HEK293 (cell line): ENCODE measurements around the gene TLR9.
A peak's percentile ranks its signal among the peaks of the same experiment; 100 is the strongest.

ENCODE experiments used
- FEZF1 ChIP-seq: fragments of 450-650 bp; formaldehyde crosslinking; IDR thresholded peaks from 2 replicates; pipeline ENCODE4 v1.5.1; 2016; ENCODE audit warnings: missing biosample characterization, missing genetic modification characterization
- GLIS1 ChIP-seq: fragments of 450-650 bp; formaldehyde crosslinking; IDR thresholded peaks from 2 replicates; pipeline ENCODE4 v1.5.1; 2016; ENCODE audit warnings: missing biosample characterization, missing genetic modification characterization
- HOXA7 ChIP-seq: sonication (generic); formaldehyde crosslinking; IDR thresholded peaks from 2 replicates; pipeline ENCODE4 v1.8.1; 2022; ENCODE audit warnings: missing genetic modification reagents, borderline replicate concordance
- IKZF3 ChIP-seq: fragments of 450-650 bp; IDR thresholded peaks from 2 replicates; pipeline ENCODE4 v1.5.0; 2018; ENCODE audit warnings: missing biosample characterization, mild to moderate bottlenecking, missing genetic modification characterization, moderate library complexity
- KLF10 ChIP-seq: fragments of 450-650 bp; IDR thresholded peaks from 2 replicates; pipeline ENCODE4 v1.5.1; 2018; ENCODE audit warnings: missing biosample characterization, mild to moderate bottlenecking, missing genetic modification characterization
- MZF1 ChIP-seq: fragments of 450-650 bp; formaldehyde crosslinking; IDR thresholded peaks from 2 replicates; pipeline ENCODE4 v1.5.1; 2017; ENCODE audit warnings: missing biosample characterization, missing genetic modification characterization, borderline replicate concordance
- RBAK ChIP-seq: fragments of 450-650 bp; formaldehyde crosslinking; IDR thresholded peaks from 2 replicates; pipeline ENCODE4 v1.5.1; 2016; ENCODE audit warnings: missing biosample characterization, missing genetic modification characterization
- REPIN1 ChIP-seq: fragments of 450-650 bp; formaldehyde crosslinking; IDR thresholded peaks from 2 replicates; pipeline ENCODE4 v1.5.1; 2017; ENCODE audit warnings: missing biosample characterization, missing genetic modification characterization, low read depth
- SCRT1 ChIP-seq: fragments of 450-650 bp; formaldehyde crosslinking; IDR thresholded peaks from 2 replicates; pipeline ENCODE4 v1.5.1; 2016; ENCODE audit warnings: missing biosample characterization, missing genetic modification characterization, borderline replicate concordance
- WT1 ChIP-seq: fragments of 450-650 bp; formaldehyde crosslinking; IDR thresholded peaks from 2 replicates; pipeline ENCODE4 v1.5.1; 2016; ENCODE audit warnings: missing biosample characterization, missing genetic modification characterization
- YY2 ChIP-seq: fragments of 450-650 bp; formaldehyde crosslinking; IDR thresholded peaks from 2 replicates; pipeline ENCODE4 v1.5.1; 2016; ENCODE audit warnings: missing biosample characterization, missing genetic modification characterization
- ZBTB7A ChIP-seq: fragments of 450-650 bp; formaldehyde crosslinking; IDR thresholded peaks from 2 replicates; pipeline ENCODE4 v1.5.1; 2016; ENCODE audit warnings: low read depth, missing biosample characterization, missing genetic modification characterization
- ZBTB8A ChIP-seq: fragments of 450-650 bp; formaldehyde crosslinking; IDR thresholded peaks from 2 replicates; pipeline ENCODE4 v1.5.1; 2016; ENCODE audit warnings: missing biosample characterization, missing genetic modification characterization
- ZEB2 ChIP-seq: fragments of 450-650 bp; formaldehyde crosslinking; IDR thresholded peaks from 2 replicates; pipeline ENCODE4 v1.5.1; 2016; ENCODE audit warnings: missing biosample characterization, missing genetic modification characterization
- ZIC2 ChIP-seq: fragments of 450-650 bp; formaldehyde crosslinking; IDR thresholded peaks from 2 replicates; pipeline ENCODE4 v1.5.1; 2016; ENCODE audit warnings: missing biosample characterization, missing genetic modification characterization
- ZNF138 ChIP-seq: fragments of 450-650 bp; formaldehyde crosslinking; IDR thresholded peaks from 2 replicates; pipeline ENCODE4 v1.5.1; 2016; ENCODE audit warnings: missing biosample characterization, missing genetic modification characterization, borderline replicate concordance
- ZNF146 ChIP-seq: fragments of 450-650 bp; formaldehyde crosslinking; IDR thresholded peaks from 2 replicates; pipeline ENCODE4 v1.5.1; 2016; ENCODE audit warnings: missing biosample characterization, missing genetic modification characterization
- ZNF223 ChIP-seq: fragments of 450-650 bp; formaldehyde crosslinking; IDR thresholded peaks from 2 replicates; pipeline ENCODE4 v1.5.1; 2016; ENCODE audit warnings: missing biosample characterization, missing genetic modification characterization
- ZNF248 ChIP-seq: fragments of 450-650 bp; formaldehyde crosslinking; IDR thresholded peaks from 2 replicates; pipeline ENCODE4 v1.5.1; 2017; ENCODE audit warnings: missing biosample characterization, missing genetic modification characterization
- ZNF341 ChIP-seq: fragments of 450-650 bp; formaldehyde crosslinking; IDR thresholded peaks from 2 replicates; pipeline ENCODE4; 2016; ENCODE audit warnings: low read depth, missing biosample characterization, missing genetic modification characterization
- ZNF37A ChIP-seq: fragments of 450-650 bp; IDR thresholded peaks from 2 replicates; pipeline ENCODE4 v1.5.1; 2018; ENCODE audit warnings: missing biosample characterization, missing genetic modification characterization
- ZNF548 ChIP-seq: fragments of 450-650 bp; formaldehyde crosslinking; IDR thresholded peaks from 2 replicates; pipeline ENCODE4 v1.5.1; 2016; ENCODE audit warnings: missing biosample characterization, missing genetic modification characterization
- ZNF555 ChIP-seq: fragments of 450-650 bp; formaldehyde crosslinking; conservative IDR thresholded peaks from 2 replicates; pipeline ENCODE4 v1.5.1; 2017; ENCODE audit warnings: missing biosample characterization, mild to moderate bottlenecking, missing genetic modification characterization, inconsistent platforms
- ZNF654 ChIP-seq: fragments of 450-650 bp; formaldehyde crosslinking; IDR thresholded peaks from 2 replicates; pipeline ENCODE4 v1.5.1; 2016; ENCODE audit warnings: low read depth, missing biosample characterization, missing genetic modification characterization
- ZNF670 ChIP-seq: fragments of 450-650 bp; formaldehyde crosslinking; IDR thresholded peaks from 2 replicates; pipeline ENCODE4 v1.5.1; 2016; ENCODE audit warnings: missing biosample characterization, missing genetic modification characterization, low read depth
- ZNF837 ChIP-seq: fragments of 450-650 bp; formaldehyde crosslinking; IDR thresholded peaks from 2 replicates; pipeline ENCODE4 v1.5.1; 2016; ENCODE audit warnings: missing biosample characterization, missing genetic modification characterization
- TF ChIP-seq, protein P1 (sequence below): fragments of 450-650 bp; formaldehyde crosslinking; IDR thresholded peaks from 2 replicates; pipeline ENCODE4 v1.5.1; 2016; ENCODE audit warnings: missing biosample characterization, missing genetic modification characterization
- TF ChIP-seq, protein P2 (sequence below): fragments of 450-650 bp; formaldehyde crosslinking; IDR thresholded peaks from 2 replicates; pipeline ENCODE4 v1.5.1; 2016; ENCODE audit warnings: missing biosample characterization, missing genetic modification characterization
- TF ChIP-seq, protein P3 (sequence below): fragments of 450-650 bp; formaldehyde crosslinking; IDR thresholded peaks from 2 replicates; pipeline ENCODE4 v1.5.1; 2016; ENCODE audit warnings: missing biosample characterization, missing genetic modification characterization, low read depth
- TF ChIP-seq, protein P4 (sequence below): fragments of 450-650 bp; formaldehyde crosslinking; IDR thresholded peaks from 2 replicates; pipeline ENCODE4 v1.5.1; 2016; ENCODE audit warnings: missing biosample characterization, missing genetic modification characterization

The TLR9 gene

DNA sequence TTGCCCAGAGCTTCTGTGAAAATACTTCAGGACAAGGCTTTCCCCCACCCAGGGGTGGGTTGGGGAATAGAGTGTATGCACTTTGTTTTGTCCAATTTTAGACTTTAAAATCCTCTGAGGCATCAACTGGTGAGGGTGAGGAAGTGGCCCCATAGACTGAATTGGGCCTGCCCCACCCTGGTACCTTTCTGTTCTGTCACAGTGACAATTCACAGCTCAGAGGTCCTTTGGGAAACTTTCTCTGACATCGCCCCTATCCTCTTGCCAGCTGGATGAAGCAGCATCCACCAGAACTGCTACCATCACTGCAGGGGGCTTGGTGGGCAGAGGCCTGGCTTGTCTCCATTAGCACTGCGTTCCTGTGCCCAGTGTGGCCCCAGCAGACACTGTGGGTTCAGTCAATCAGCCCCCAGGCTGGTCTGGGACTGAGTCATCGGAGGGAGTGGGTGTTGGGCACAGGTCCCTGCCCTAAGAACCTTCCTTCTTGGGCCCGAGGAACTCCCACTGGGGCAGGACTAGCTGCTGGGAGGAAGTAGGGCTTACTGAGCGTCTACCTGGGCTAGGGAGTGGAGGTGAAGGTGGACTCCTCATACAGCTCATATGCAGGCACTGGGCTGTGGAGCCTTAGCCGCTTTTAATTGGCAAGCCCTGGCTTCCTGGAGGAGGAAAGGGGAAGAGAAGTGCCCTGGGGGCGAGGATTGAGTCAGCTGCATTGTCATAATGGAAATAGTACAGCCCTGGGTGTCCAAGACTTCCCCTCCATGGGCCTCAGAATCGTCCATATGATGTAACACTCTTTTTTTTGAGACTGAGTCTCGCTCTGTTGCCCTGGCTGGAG lies 18.6 kb upstream of the TLR9 start (continued):
- TF ChIP-seq ZNF837 (tag by site-specific recombination): no peak
- TF ChIP-seq ZNF341: no peak
- no peak for TF ChIP-seq REPIN1 (tag by site-specific recombination)
- no peak for TF ChIP-seq YY2 (tag by site-specific recombination)
- TF ChIP-seq, protein P1, sequence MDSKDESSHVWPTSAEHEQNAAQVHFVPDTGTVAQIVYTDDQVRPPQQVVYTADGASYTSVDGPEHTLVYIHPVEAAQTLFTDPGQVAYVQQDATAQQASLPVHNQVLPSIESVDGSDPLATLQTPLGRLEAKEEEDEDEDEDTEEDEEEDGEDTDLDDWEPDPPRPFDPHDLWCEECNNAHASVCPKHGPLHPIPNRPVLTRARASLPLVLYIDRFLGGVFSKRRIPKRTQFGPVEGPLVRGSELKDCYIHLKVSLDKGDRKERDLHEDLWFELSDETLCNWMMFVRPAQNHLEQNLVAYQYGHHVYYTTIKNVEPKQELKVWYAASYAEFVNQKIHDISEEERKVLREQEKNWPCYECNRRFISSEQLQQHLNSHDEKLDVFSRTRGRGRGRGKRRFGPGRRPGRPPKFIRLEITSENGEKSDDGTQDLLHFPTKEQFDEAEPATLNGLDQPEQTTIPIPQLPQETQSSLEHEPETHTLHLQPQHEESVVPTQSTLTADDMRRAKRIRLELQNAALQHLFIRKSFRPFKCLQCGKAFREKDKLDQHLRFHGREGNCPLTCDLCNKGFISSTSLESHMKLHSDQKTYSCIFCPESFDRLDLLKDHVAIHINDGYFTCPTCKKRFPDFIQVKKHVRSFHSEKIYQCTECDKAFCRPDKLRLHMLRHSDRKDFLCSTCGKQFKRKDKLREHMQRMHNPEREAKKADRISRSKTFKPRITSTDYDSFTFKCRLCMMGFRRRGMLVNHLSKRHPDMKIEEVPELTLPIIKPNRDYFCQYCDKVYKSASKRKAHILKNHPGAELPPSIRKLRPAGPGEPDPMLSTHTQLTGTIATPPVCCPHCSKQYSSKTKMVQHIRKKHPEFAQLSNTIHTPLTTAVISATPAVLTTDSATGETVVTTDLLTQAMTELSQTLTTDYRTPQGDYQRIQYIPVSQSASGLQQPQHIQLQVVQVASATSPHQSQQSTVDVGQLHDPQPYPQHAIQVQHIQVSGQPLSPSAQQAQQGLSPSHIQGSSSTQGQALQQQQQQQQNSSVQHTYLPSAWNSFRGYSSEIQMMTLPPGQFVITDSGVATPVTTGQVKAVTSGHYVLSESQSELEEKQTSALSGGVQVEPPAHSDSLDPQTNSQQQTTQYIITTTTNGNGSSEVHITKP (tag by site-specific recombination): peak; percentile 92
- TF ChIP-seq GLIS1 (tag by site-specific recombination): peak; percentile 69
- TF ChIP-seq KLF10 (tag by site-specific recombination): no peak
- TF ChIP-seq ZIC2 (tag by site-specific recombination): peak; percentile 57
- TF ChIP-seq IKZF3: no peak
- TF ChIP-seq ZNF670 (tag by site-specific recombination): no peak
- no peak for TF ChIP-seq ZNF548 (tag by site-specific recombination)
- no peak for TF ChIP-seq RBAK (tag by site-specific recombination)
- TF ChIP-seq ZNF138 (tag by site-specific recombination): no peak
- TF ChIP-seq ZEB2 (tag by site-specific recombination): peak; percentile 21; the same call in 1 of the 2 replicates
- TF ChIP-seq, protein P2, sequence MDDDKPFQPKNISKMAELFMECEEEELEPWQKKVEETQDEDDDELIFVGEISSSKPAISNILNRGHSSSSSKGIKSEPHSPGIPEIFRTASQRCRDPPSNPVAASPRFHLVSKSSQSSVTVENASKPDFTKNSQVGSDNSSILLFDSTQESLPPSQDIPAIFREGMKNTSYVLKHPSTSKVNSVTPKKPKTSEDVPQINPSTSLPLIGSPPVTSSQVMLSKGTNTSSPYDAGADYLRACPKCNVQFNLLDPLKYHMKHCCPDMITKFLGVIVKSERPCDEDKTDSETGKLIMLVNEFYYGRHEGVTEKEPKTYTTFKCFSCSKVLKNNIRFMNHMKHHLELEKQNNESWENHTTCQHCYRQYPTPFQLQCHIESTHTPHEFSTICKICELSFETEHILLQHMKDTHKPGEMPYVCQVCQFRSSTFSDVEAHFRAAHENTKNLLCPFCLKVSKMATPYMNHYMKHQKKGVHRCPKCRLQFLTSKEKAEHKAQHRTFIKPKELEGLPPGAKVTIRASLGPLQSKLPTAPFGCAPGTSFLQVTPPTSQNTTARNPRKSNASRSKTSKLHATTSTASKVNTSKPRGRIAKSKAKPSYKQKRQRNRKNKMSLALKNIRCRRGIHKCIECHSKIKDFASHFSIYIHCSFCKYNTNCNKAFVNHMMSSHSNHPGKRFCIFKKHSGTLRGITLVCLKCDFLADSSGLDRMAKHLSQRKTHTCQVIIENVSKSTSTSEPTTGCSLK: no peak
- no peak for TF ChIP-seq SCRT1 (tag by site-specific recombination)
- TF ChIP-seq ZBTB8A (tag by site-specific recombination): 0 out of 2 replicates have a peak, but pooled peaks have one; percentile 33
- TF ChIP-seq, protein P3, sequence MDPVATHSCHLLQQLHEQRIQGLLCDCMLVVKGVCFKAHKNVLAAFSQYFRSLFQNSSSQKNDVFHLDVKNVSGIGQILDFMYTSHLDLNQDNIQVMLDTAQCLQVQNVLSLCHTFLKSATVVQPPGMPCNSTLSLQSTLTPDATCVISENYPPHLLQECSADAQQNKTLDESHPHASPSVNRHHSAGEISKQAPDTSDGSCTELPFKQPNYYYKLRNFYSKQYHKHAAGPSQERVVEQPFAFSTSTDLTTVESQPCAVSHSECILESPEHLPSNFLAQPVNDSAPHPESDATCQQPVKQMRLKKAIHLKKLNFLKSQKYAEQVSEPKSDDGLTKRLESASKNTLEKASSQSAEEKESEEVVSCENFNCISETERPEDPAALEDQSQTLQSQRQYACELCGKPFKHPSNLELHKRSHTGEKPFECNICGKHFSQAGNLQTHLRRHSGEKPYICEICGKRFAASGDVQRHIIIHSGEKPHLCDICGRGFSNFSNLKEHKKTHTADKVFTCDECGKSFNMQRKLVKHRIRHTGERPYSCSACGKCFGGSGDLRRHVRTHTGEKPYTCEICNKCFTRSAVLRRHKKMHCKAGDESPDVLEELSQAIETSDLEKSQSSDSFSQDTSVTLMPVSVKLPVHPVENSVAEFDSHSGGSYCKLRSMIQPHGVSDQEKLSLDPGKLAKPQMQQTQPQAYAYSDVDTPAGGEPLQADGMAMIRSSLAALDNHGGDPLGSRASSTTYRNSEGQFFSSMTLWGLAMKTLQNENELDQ (tag by site-specific recombination): no peak
- TF ChIP-seq, protein P4, sequence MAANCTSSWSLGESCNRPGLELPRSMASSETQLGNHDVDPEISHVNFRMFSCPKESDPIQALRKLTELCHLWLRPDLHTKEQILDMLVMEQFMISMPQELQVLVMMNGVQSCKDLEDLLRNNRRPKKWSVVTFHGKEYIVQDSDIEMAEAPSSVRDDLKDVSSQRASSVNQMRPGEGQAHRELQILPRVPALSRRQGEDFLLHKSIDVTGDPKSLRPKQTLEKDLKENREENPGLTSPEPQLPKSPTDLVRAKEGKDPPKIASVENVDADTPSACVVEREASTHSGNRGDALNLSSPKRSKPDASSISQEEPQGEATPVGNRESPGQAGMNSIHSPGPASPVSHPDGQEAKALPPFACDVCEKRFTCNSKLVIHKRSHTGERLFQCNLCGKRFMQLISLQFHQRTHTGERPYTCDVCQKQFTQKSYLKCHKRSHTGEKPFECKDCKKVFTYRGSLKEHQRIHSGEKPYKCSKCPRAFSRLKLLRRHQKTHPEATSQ (tag by site-specific recombination): no peak
- no peak for TF ChIP-seq MZF1 (tag by site-specific recombination)
- TF ChIP-seq ZNF555 (tag by site-specific recombination): no peak
- no peak for TF ChIP-seq ZNF654 (tag by site-specific recombination)
- no peak for TF ChIP-seq ZNF248 (tag by site-specific recombination)
- TF ChIP-seq WT1 (tag by site-specific recombination): no peak
- TF ChIP-seq ZNF146: no peak
- TF ChIP-seq FEZF1 (tag by site-specific recombination): no peak
- no peak for TF ChIP-seq HOXA7 (CRISPR knock-in tag)
- TF ChIP-seq ZNF223 (tag by site-specific recombination): no peak
- no peak for TF ChIP-seq ZBTB7A (tag by site-specific recombination)
- TF ChIP-seq ZNF37A (tag by site-specific recombination): no peak
